ENCODE data around the gene TMCC1. TPM values are rescaled to one million over a fixed set of nuclear protein-coding genes. Genes with fewer than 3 reads are reported as not detected.

Gene TMCC1
- total RNA-seq, 1 donor from 2014 or later: 11.5 TPM

DNA sequence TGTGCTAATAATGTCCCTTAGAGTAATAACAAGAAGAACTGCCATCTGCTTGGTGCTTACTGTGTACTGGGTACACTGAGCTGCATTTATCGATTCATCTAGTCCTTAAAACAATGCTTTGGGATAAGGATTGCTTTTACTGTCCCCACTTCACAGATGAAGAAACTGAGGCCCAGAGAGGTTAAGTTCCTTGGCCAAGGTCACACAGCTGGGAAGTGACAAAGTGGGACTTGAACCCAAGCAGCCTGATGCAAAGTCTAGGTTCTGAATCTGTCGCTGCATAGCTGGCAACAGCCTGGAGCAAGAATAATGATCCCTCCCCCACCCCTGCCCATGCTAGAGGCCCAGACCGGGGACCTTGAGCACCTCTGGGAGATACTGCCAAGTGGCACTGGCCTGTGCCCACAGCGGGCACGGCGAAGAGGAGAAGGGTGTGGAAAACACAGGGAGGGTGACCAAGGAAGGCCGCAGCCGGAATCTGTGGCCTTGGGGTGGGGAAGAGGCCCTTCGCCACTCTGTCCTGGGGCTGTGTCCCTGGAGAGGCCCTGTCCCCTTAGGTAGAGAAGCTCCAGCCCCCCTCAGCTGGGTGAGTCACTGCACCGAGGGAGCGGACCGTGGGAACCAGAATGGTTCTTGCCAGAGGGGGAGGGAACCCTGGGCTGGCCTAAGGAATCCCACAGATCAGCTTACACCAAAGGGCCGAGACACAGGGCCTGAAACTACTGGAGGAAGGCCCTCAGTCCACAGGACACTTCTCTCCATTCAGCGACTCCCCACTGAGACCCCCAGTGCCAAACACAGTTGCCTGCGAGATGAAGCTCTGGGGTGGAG is 290.6 kb downstream of the TMCC1 start:
- Histone ChIP-seq H3K4me1 (peaks cover 29 to 60% of the 10 kb centered on the region in 2 donors), H3K4me3 (peak overlapping the region; percentile 31 to 84), H3K27me3 (no peaks in the 10 kb centered on the region), H3K36me3 (no peaks in the 10 kb centered on the region), H3K9me3 (no peaks in the 10 kb centered on the region), H3K27ac (peak overlapping the region; percentile 85 to 93)
- intact Hi-C loops (cut with DNase I): loop anchor here (1.0 kb wide), 1 partner anchor 23 kb away; no protein-coding TSS in a partner anchor
- TF ChIP-seq CTCF (IDR thresholded peaks at IDR 0.05): no peak
- DNase-seq (ENCODE audit: low spot score in 2 of 2): peak; percentile 53 to 93

GRCh38 chr3:129602309-129602708 is 291.2 kb downstream of the TMCC1 start:
- peak overlapping the region; percentile 31 to 84 for H3K4me3 ChIP-seq
- intact Hi-C loops (cut with DNase I): no loop called here
- H3K27me3 ChIP-seq: no peaks in the 10 kb centered on the region
- no peaks in the 10 kb centered on the region for H3K9me3 ChIP-seq
- H3K4me1 ChIP-seq: peaks cover 35 to 60% of the 10 kb centered on the region in 2 donors
- no peak for DNase-seq (ENCODE audit: low spot score in 2 of 2)
- H3K27ac ChIP-seq: peak overlapping the region; percentile 85 to 93
- no peaks in the 10 kb centered on the region for H3K36me3 ChIP-seq
- no peak for TF ChIP-seq CTCF (IDR thresholded peaks at IDR 0.05)

DNA sequence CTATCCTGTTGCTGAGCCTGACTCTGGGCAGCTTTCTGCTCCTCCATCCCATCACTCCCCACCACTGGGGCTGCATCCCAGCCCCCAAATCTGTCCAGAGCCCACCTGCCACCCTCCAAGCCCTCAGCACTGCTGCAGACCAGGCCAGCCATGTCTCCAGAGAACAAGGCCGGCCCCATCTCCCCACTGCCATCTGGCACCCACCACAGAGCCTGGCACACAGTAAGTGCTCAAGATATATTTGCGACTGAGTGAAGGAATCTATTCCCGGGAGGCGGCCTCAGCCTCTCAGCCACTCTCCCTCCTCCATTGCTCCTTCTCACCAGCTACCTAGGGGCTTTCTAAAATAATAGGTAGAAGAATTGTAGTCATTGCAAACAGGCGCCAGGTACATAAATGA is 291.8 kb downstream of the TMCC1 start:
- no peak for TF ChIP-seq CTCF (IDR thresholded peaks at IDR 0.05)
- Histone ChIP-seq H3K36me3 (no peaks in the 10 kb centered on the region), H3K4me3 (peak overlapping the region in 1 of 2 donors; percentile 84), H3K27ac (peak overlapping the region; percentile 85 to 93), H3K9me3 (no peaks in the 10 kb centered on the region), H3K27me3 (no peaks in the 10 kb centered on the region), H3K4me1 (peaks cover 41 to 65% of the 10 kb centered on the region in 2 donors)
- no peak for DNase-seq (ENCODE audit: low spot score in 2 of 2)
- intact Hi-C loops (cut with DNase I): no loop called here

- no peaks in the 10 kb centered on the region for H3K9me3 ChIP-seq
- peak overlapping the region; percentile 89 to 92 for H3K27ac ChIP-seq
- intact Hi-C loops (cut with DNase I): no loop called here
- no peak for TF ChIP-seq CTCF (IDR thresholded peaks at IDR 0.05)
- H3K36me3 ChIP-seq: no peaks in the 10 kb centered on the region
- no peak overlapping the region for H3K4me3 ChIP-seq
- DNase-seq (ENCODE audit: low spot score in 2 of 2): no peak
- peaks cover 54 to 77% of the 10 kb centered on the region in 2 donors for H3K4me1 ChIP-seq
- H3K27me3 ChIP-seq: no peaks in the 10 kb centered on the region
Observed at GRCh38 chr3:129600348-129600747, 293.2 kb downstream of the TMCC1 start.

DNA sequence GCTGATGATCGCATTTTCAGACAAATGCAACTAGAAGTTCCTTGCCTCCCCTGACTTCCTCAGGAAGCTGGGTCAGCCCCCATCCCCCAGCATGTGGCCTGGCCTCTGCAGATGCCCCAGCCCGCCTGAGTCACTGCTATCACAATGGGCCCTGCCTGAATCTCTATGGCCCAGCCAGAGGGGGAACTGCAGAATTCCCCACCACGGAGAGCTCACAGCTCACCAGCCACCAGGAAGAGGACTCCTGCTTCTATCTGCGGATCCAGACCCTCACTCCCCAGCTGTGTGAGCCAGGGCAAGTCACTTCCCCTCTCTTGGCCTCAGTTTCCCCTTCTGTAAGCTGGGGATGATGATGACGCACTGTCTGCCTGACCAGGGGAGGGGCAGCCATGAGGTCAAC is 293.9 kb downstream of the TMCC1 start:
- Histone ChIP-seq H3K9me3 (no peaks in the 10 kb centered on the region), H3K4me3 (no peak overlapping the region), H3K4me1 (peaks cover 58 to 81% of the 10 kb centered on the region in 2 donors), H3K27ac (peak overlapping the region; percentile 89 to 92), H3K27me3 (no peaks in the 10 kb centered on the region), H3K36me3 (no peaks in the 10 kb centered on the region)
- intact Hi-C loops (cut with DNase I): no loop called here
- no peak for TF ChIP-seq CTCF (IDR thresholded peaks at IDR 0.05)
- DNase-seq (ENCODE audit: low spot score in 2 of 2): peak; percentile 60 to 84
